Measurements from ENCODE around the gene TEKT3. TPM values are rescaled to one million over a fixed set of nuclear protein-coding genes. Genes with fewer than 3 reads are reported as not detected.

TEKT3 gene
- total RNA-seq, 2 donors from 2014 or later, result 0.50 TPM; not detected in 1

GRCh38 chr17:15265131-15265530, 76.3 kb downstream of the TEKT3 start, which contains the start of gene PMP22:
PMP22 (minus strand) TSS chr17:15265326; CDS start chr17:15260727, 4,599 bp downstream.
- ATAC-seq (replicated peaks in 1 of 2), result no peak
- Mint-ChIP-seq H3K4me1 (ENCODE audit: low read depth) (peaks cover 23% of the 10 kb centered on the region), H3K9me3 (no peaks in the 10 kb centered on the region), H3K4me3 (no peak within 1 kb of the TSS), H3K27me3 (ENCODE audit: low read depth) (peaks cover 82% of the 10 kb centered on the region), H3K36me3 (ENCODE audit: insufficient read depth in 2 of 2) (no peaks in the 10 kb centered on the region), H3K27ac (peak within 1 kb of the TSS; percentile 33)
- no peak for DNase-seq

- Mint-ChIP-seq H3K36me3 (ENCODE audit: insufficient read depth in 2 of 2) (no peaks in the 10 kb centered on the region), H3K27ac (peak overlapping the region; percentile 33)
These were observed 76.9 kb downstream of the TEKT3 start for GRCh38 chr17:15264542-15264941.

GRCh38 chr17:15263680-15264079, 77.7 kb downstream of the TEKT3 start:
- no peak overlapping the region for H3K27ac Mint-ChIP-seq
- no peak overlapping the region for H3K4me3 Mint-ChIP-seq
- H3K9me3 Mint-ChIP-seq, result no peaks in the 10 kb centered on the region
- ATAC-seq (replicated peaks in 1 of 2) (no peak), DNase-seq (no peak)
- H3K36me3 Mint-ChIP-seq (ENCODE audit: insufficient read depth in 2 of 2), result no peaks in the 10 kb centered on the region
- peaks cover 86% of the 10 kb centered on the region for H3K27me3 Mint-ChIP-seq (ENCODE audit: low read depth)
- peaks cover 25% of the 10 kb centered on the region for H3K4me1 Mint-ChIP-seq (ENCODE audit: low read depth)

More at GRCh38 chr17:15264542-15264941, 76.9 kb downstream of the TEKT3 start:
- Mint-ChIP-seq H3K9me3 (no peaks in the 10 kb centered on the region), H3K4me3 (no peak overlapping the region), H3K27me3 (ENCODE audit: low read depth) (peaks cover 84% of the 10 kb centered on the region), H3K4me1 (ENCODE audit: low read depth) (peaks cover 25% of the 10 kb centered on the region)
- DNase-seq (no peak), ATAC-seq (replicated peaks in 1 of 2) (no peak)

- Mint-ChIP-seq H3K27me3 (ENCODE audit: low read depth) (peaks cover 86% of the 10 kb centered on the region), H3K4me3 (no peak overlapping the region), H3K27ac (no peak overlapping the region), H3K9me3 (no peaks in the 10 kb centered on the region), H3K4me1 (ENCODE audit: low read depth) (peaks cover 25% of the 10 kb centered on the region), H3K36me3 (ENCODE audit: insufficient read depth in 2 of 2) (no peaks in the 10 kb centered on the region)
- no peak for ATAC-seq (replicated peaks in 1 of 2)
- no peak for DNase-seq
These were observed 78.2 kb downstream of the TEKT3 start for GRCh38 chr17:15263206-15263579.

GRCh38 chr17:15262291-15263205, 78.8 kb downstream of the TEKT3 start:
- H3K4me3 Mint-ChIP-seq, result peak overlapping the region; percentile 21 to 72
- H3K9me3 Mint-ChIP-seq, result no peaks in the 10 kb centered on the region
- DNase-seq (peak in 1 of 2 donors; percentile 9), ATAC-seq (replicated peaks in 1 of 2) (no peak)
- H3K36me3 Mint-ChIP-seq (ENCODE audit: insufficient read depth in 2 of 2), result no peaks in the 10 kb centered on the region
- H3K27ac Mint-ChIP-seq, result no peak overlapping the region
- peaks cover 25% of the 10 kb centered on the region for H3K4me1 Mint-ChIP-seq (ENCODE audit: low read depth)
- peaks cover 83% of the 10 kb centered on the region for H3K27me3 Mint-ChIP-seq (ENCODE audit: low read depth)

- DNase-seq, result no peak
- Mint-ChIP-seq H3K36me3 (ENCODE audit: insufficient read depth in 2 of 2) (no peaks in the 10 kb centered on the region), H3K27me3 (ENCODE audit: low read depth) (peaks cover 83% of the 10 kb centered on the region), H3K4me3 (peak overlapping the region; percentile 90 to 92), H3K4me1 (ENCODE audit: low read depth) (peaks cover 32% of the 10 kb centered on the region), H3K27ac (no peak overlapping the region), H3K9me3 (no peaks in the 10 kb centered on the region)
- ATAC-seq (replicated peaks in 1 of 2), result no peak
These were observed 79.6 kb downstream of the TEKT3 start for GRCh38 chr17:15261802-15262290.

- ATAC-seq (replicated peaks in 1 of 2), result peak; percentile 25 to 27
- H3K27ac Mint-ChIP-seq, result no peak overlapping the region
- no peaks in the 10 kb centered on the region for H3K36me3 Mint-ChIP-seq (ENCODE audit: insufficient read depth in 2 of 2)
- peaks cover 83% of the 10 kb centered on the region for H3K27me3 Mint-ChIP-seq (ENCODE audit: low read depth)
- H3K9me3 Mint-ChIP-seq, result no peaks in the 10 kb centered on the region
- DNase-seq, result peak in 1 of 2 donors; percentile 14
- peaks cover 36% of the 10 kb centered on the region for H3K4me1 Mint-ChIP-seq (ENCODE audit: low read depth)
- peak overlapping the region; percentile 90 to 92 for H3K4me3 Mint-ChIP-seq
These were observed 80.1 kb downstream of the TEKT3 start for GRCh38 chr17:15261258-15261801.

GRCh38 chr17:15260376-15261257, 80.8 kb downstream of the TEKT3 start:
- no peak overlapping the region for H3K27ac Mint-ChIP-seq
- peak overlapping the region; percentile 90 to 92 for H3K4me3 Mint-ChIP-seq
- H3K36me3 Mint-ChIP-seq (ENCODE audit: insufficient read depth in 2 of 2), result no peaks in the 10 kb centered on the region
- peak; percentile 91 to 94 for ATAC-seq (replicated peaks in 1 of 2)
- DNase-seq, result peak; percentile 77 to 84
- H3K27me3 Mint-ChIP-seq (ENCODE audit: low read depth), result peaks cover 80% of the 10 kb centered on the region
- H3K9me3 Mint-ChIP-seq, result no peaks in the 10 kb centered on the region
- peaks cover 36% of the 10 kb centered on the region for H3K4me1 Mint-ChIP-seq (ENCODE audit: low read depth)

GRCh38 chr17:15257796-15258512, 83.4 kb downstream of the TEKT3 start:
- H3K36me3 Mint-ChIP-seq (ENCODE audit: insufficient read depth in 2 of 2), result no peaks in the 10 kb centered on the region
- H3K27me3 Mint-ChIP-seq (ENCODE audit: low read depth), result peaks cover 79% of the 10 kb centered on the region
- no peak overlapping the region for H3K4me3 Mint-ChIP-seq
- ATAC-seq (replicated peaks in 1 of 2) (no peak), DNase-seq (no peak)
- no peaks in the 10 kb centered on the region for H3K9me3 Mint-ChIP-seq
- H3K27ac Mint-ChIP-seq, result no peak overlapping the region
- peaks cover 36% of the 10 kb centered on the region for H3K4me1 Mint-ChIP-seq (ENCODE audit: low read depth)

GRCh38 chr17:15257258-15257788, 84.1 kb downstream of the TEKT3 start:
- H3K36me3 Mint-ChIP-seq (ENCODE audit: insufficient read depth in 2 of 2), result no peaks in the 10 kb centered on the region
- H3K9me3 Mint-ChIP-seq, result no peaks in the 10 kb centered on the region
- peak overlapping the region; percentile 12 to 23 for H3K4me3 Mint-ChIP-seq
- no peak overlapping the region for H3K27ac Mint-ChIP-seq
- ATAC-seq (replicated peaks in 1 of 2) (peak; percentile 54 to 58), DNase-seq (peak; percentile 64 to 72)
- peaks cover 34% of the 10 kb centered on the region for H3K4me1 Mint-ChIP-seq (ENCODE audit: low read depth)
- H3K27me3 Mint-ChIP-seq (ENCODE audit: low read depth), result peaks cover 77% of the 10 kb centered on the region

- ATAC-seq (replicated peaks in 1 of 2), result no peak
- peaks cover 76% of the 10 kb centered on the region for H3K27me3 Mint-ChIP-seq (ENCODE audit: low read depth)
- peak overlapping the region in 1 of 2 donors; percentile 34 for H3K4me3 Mint-ChIP-seq
- no peaks in the 10 kb centered on the region for H3K36me3 Mint-ChIP-seq (ENCODE audit: insufficient read depth in 2 of 2)
- no peak for DNase-seq
- no peak overlapping the region for H3K27ac Mint-ChIP-seq
- H3K4me1 Mint-ChIP-seq (ENCODE audit: low read depth), result peaks cover 28% of the 10 kb centered on the region
- H3K9me3 Mint-ChIP-seq, result no peaks in the 10 kb centered on the region
These were observed 84.7 kb downstream of the TEKT3 start for GRCh38 chr17:15256689-15257088.

All from activated T-cell treated with anti-CD3 and anti-CD28 coated beads, Interleukin-2, amount 50 U/mL, for 72 hours (primary cell).